Cardiac muscle cell (in vitro differentiated cells and primary cell): ENCODE results near the gene C19orf73. TPM values are rescaled to one million over a fixed set of nuclear protein-coding genes. Genes with fewer than 3 reads are reported as not detected.

Source experiments
- DNase-seq, 2 donors: peaks; one replicate each; pipeline versions ENCODE4 v3.0.0 to v3.0.0-alpha.2; 2010 to 2017; ENCODE audit warnings: low read depth in 1 of 2, low spot score in 1 of 2
- H3K27ac ChIP-seq: fragments of 200-600 bp; sonication (generic); 2 replicates; pipeline ENCODE4 v1.5.1; 2016
- H3K27me3 ChIP-seq: fragments of 200-600 bp; sonication (generic); 2 replicates; pipeline ENCODE4 v1.6.0; 2016; ENCODE audit warnings: control low read depth
- H3K36me3 ChIP-seq: fragments of 200-600 bp; sonication (generic); 2 replicates; pipeline ENCODE4 v1.5.1; 2016; ENCODE audit warnings: control low read depth
- H3K4me1 ChIP-seq: fragments of 200-600 bp; sonication (generic); 2 replicates; pipeline ENCODE4 v1.8.1; 2017; ENCODE audit warnings: low read depth, mild to moderate bottlenecking, mixed run types
- H3K4me3 ChIP-seq: fragments of 200-600 bp; sonication (generic); 2 replicates; pipeline ENCODE4 v1.5.1; 2016; ENCODE audit warnings: mild to moderate bottlenecking
- H3K9me3 ChIP-seq: fragments of 200-600 bp; sonication (generic); 2 replicates; pipeline ENCODE4 v1.5.1; 2017; ENCODE audit warnings: low read depth, mild to moderate bottlenecking, control low read depth
- CTCF ChIP-seq: IDR thresholded peaks from 2 replicates; pipeline ENCODE4 v1.5.1; 2012; ENCODE audit warnings: low read depth, mild to moderate bottlenecking, low read length
- polyA plus RNA-seq: library from polyadenylated mRNA; unstranded; fragments of >200 nt; fragmentation: Nextera tagmentation; extraction: Ambion mirVana; gene quantifications from 2 replicates; pipeline ENCODE4 v1.2.1, GENCODE V29; 2016
- total RNA-seq: library from RNA; depleted of rRNA; stranded (reverse); fragments of >200 nt; gene quantifications from 2 replicates; pipeline ENCODE4 v1.2.3, GENCODE V29; 2016

The C19orf73 gene
- total and polyA plus RNA-seq, 2 experiments from 2014 or later, result 9.6 to 12.5 TPM

- Histone ChIP-seq H3K36me3 (peaks cover 63% of the 10 kb centered on the region), H3K4me3 (no peak overlapping the region), H3K27me3 (no peaks in the 10 kb centered on the region), H3K9me3 (no peaks in the 10 kb centered on the region), H3K27ac (peak overlapping the region; percentile 72), H3K4me1 (no peaks in the 10 kb centered on the region)
- DNase-seq, result no peak
- TF ChIP-seq CTCF, result no peak
Measured at GRCh38 chr19:49102303-49102702, 16.6 kb downstream of the C19orf73 start.

GRCh38 chr19:49101160-49101559, 17.8 kb downstream of the C19orf73 start:
- Histone ChIP-seq H3K4me1 (no peaks in the 10 kb centered on the region), H3K27me3 (no peaks in the 10 kb centered on the region), H3K4me3 (no peak overlapping the region), H3K9me3 (no peaks in the 10 kb centered on the region), H3K36me3 (peaks cover 66% of the 10 kb centered on the region), H3K27ac (no peak overlapping the region)
- DNase-seq, result no peak
- no peak for TF ChIP-seq CTCF

GRCh38 chr19:49098795-49099194, 20.1 kb downstream of the C19orf73 start:
- no peak for TF ChIP-seq CTCF
- no peak for DNase-seq
- no peak overlapping the region for H3K27ac ChIP-seq
- H3K4me1 ChIP-seq, result no peaks in the 10 kb centered on the region
- peaks cover 67% of the 10 kb centered on the region for H3K36me3 ChIP-seq
- no peaks in the 10 kb centered on the region for H3K27me3 ChIP-seq
- no peaks in the 10 kb centered on the region for H3K9me3 ChIP-seq
- H3K4me3 ChIP-seq, result no peak overlapping the region

- no peaks in the 10 kb centered on the region for H3K4me1 ChIP-seq
- H3K4me3 ChIP-seq, result no peak overlapping the region
- TF ChIP-seq CTCF, result peak; percentile 99
- H3K27me3 ChIP-seq, result no peaks in the 10 kb centered on the region
- peaks cover 74% of the 10 kb centered on the region for H3K36me3 ChIP-seq
- H3K9me3 ChIP-seq, result no peaks in the 10 kb centered on the region
- no peak overlapping the region for H3K27ac ChIP-seq
- peak; percentile 76 to 82 for DNase-seq
Measured at GRCh38 chr19:49097453-49098288, 21.3 kb downstream of the C19orf73 start.

- Histone ChIP-seq H3K9me3 (no peaks in the 10 kb centered on the region), H3K27me3 (no peaks in the 10 kb centered on the region), H3K4me1 (no peaks in the 10 kb centered on the region), H3K27ac (peak overlapping the region; percentile 48), H3K4me3 (no peak overlapping the region), H3K36me3 (peaks cover 72% of the 10 kb centered on the region)
- no peak for DNase-seq
- TF ChIP-seq CTCF, result no peak
Measured at GRCh38 chr19:49094505-49095482, 24.1 kb downstream of the C19orf73 start.
